HEK293 (cell line): ENCODE results near the gene PTPN12.

Experiments
- CTCF ChIA-PET: fragments of 350-600 bp; formaldehyde crosslinking; extraction: SDS; loops from one replicate; lab custom pipeline; 2021; ENCODE audit warnings: antibody characterized with exemption; lab: Yijun Ruan, JAX
- POLR2A ChIA-PET: fragments of 300-600 bp; formaldehyde crosslinking; extraction: SDS; loops from one replicate; lab custom pipeline; 2020; ENCODE audit warnings: antibody characterized with exemption, inconsistent platforms; lab: Yijun Ruan, JAX
- H3K27ac ChIP-seq: fragments of 200-500 bp; sonication (Bioruptor generic); 2 replicates; pipeline ENCODE4 v1.5.1; 2014; ENCODE audit warnings: low read depth, low read length, control low read depth, inconsistent platforms; ENCODE audit errors: extremely low read depth
- H3K36me3 ChIP-seq, 2 experiments: fragments of 200-500 bp in 1 of 2; sonication (Bioruptor generic) in 1 of 2; 1 replicate in 1 of 2; 2 replicates in 1 of 2; pipeline ENCODE4 v1.5.1; 2014 to 2017; ENCODE audit warnings: inconsistent platforms in 2 of 2, low read length in 2 of 2; ENCODE audit not compliant: control insufficient read depth in 2 of 2, insufficient read depth in 1 of 2
- H3K4me1 ChIP-seq: fragments of 200-500 bp; sonication (Bioruptor generic); 2 replicates; pipeline ENCODE4 v1.5.1; 2014; ENCODE audit warnings: mild to moderate bottlenecking, low read length, inconsistent platforms; ENCODE audit not compliant: control insufficient read depth, insufficient read depth
- H3K4me3 ChIP-seq: 2 replicates; pipeline ENCODE4 v1.5.1; 2011; ENCODE audit warnings: low read depth, mild to moderate bottlenecking, control low read depth, low read length, moderate library complexity
- H3K9me3 ChIP-seq: fragments of 200-500 bp; sonication (Bioruptor generic); 2 replicates; pipeline ENCODE4 v1.5.1; 2014; ENCODE audit warnings: low read depth, low read length, inconsistent platforms; ENCODE audit not compliant: control insufficient read depth, insufficient read depth
- GFI1B ChIP-seq: fragments of 450-650 bp; formaldehyde crosslinking; IDR thresholded peaks from 2 replicates; pipeline ENCODE4 v1.5.1; 2016; ENCODE audit warnings: missing biosample characterization, missing genetic modification characterization
- KLF9 ChIP-seq: fragments of 450-650 bp; formaldehyde crosslinking; IDR thresholded peaks from 2 replicates; pipeline ENCODE4 v1.5.1; 2016; ENCODE audit warnings: missing biosample characterization, missing genetic modification characterization, low read depth
- TRIM28 ChIP-seq: IDR thresholded peaks from 2 replicates; pipeline ENCODE4 v1.6.1; 2011; ENCODE audit warnings: low read length, control low read depth, borderline replicate concordance
- ZIC2 ChIP-seq: fragments of 450-650 bp; formaldehyde crosslinking; IDR thresholded peaks from 2 replicates; pipeline ENCODE4 v1.5.1; 2016; ENCODE audit warnings: missing biosample characterization, missing genetic modification characterization
- ZNF155 ChIP-seq: fragments of 450-650 bp; formaldehyde crosslinking; IDR thresholded peaks from 2 replicates; pipeline ENCODE4 v1.5.1; 2016; ENCODE audit warnings: missing biosample characterization, missing genetic modification characterization
- ZNF184 ChIP-seq: fragments of 450-650 bp; IDR thresholded peaks from 2 replicates; pipeline ENCODE4 v1.5.1; 2018; ENCODE audit warnings: missing biosample characterization, mild to moderate bottlenecking, missing genetic modification characterization
- ZNF223 ChIP-seq: fragments of 450-650 bp; formaldehyde crosslinking; IDR thresholded peaks from 2 replicates; pipeline ENCODE4 v1.5.1; 2016; ENCODE audit warnings: missing biosample characterization, missing genetic modification characterization
- ZNF26 ChIP-seq: fragments of 450-650 bp; formaldehyde crosslinking; IDR thresholded peaks from 2 replicates; pipeline ENCODE4 v1.5.1; 2016; ENCODE audit warnings: missing biosample characterization, missing genetic modification characterization
- ZNF311 ChIP-seq: fragments of 450-650 bp; formaldehyde crosslinking; IDR thresholded peaks from 2 replicates; pipeline ENCODE4 v1.5.1; 2017; ENCODE audit warnings: missing biosample characterization, missing genetic modification characterization, borderline replicate concordance
- ZNF394 ChIP-seq: fragments of 450-650 bp; formaldehyde crosslinking; IDR thresholded peaks from 2 replicates; pipeline ENCODE4 v1.5.1; 2016; ENCODE audit warnings: missing biosample characterization, missing genetic modification characterization, mild to moderate bottlenecking, moderate library complexity, borderline replicate concordance
- ZNF398 ChIP-seq: fragments of 450-650 bp; formaldehyde crosslinking; IDR thresholded peaks from 2 replicates; pipeline ENCODE4 v1.5.1; 2017; ENCODE audit warnings: missing biosample characterization, missing genetic modification characterization
- ZNF404 ChIP-seq: fragments of 450-650 bp; formaldehyde crosslinking; IDR thresholded peaks from 2 replicates; pipeline ENCODE4 v1.5.1; 2017; ENCODE audit warnings: missing biosample characterization, missing genetic modification characterization
- ZNF518A ChIP-seq: fragments of 450-650 bp; formaldehyde crosslinking; conservative IDR thresholded peaks from 2 replicates; pipeline ENCODE4 v1.5.1; 2016; ENCODE audit warnings: low read depth, missing biosample characterization, missing genetic modification characterization
- ZNF600 ChIP-seq: fragments of 450-650 bp; formaldehyde crosslinking; IDR thresholded peaks from 2 replicates; pipeline ENCODE4 v1.5.1; 2016; ENCODE audit warnings: missing biosample characterization, missing genetic modification characterization
- ZNF704 ChIP-seq: fragments of 450-650 bp; formaldehyde crosslinking; IDR thresholded peaks from 2 replicates; pipeline ENCODE4 v1.5.1; 2016; ENCODE audit warnings: missing biosample characterization, missing genetic modification characterization
- ZNF776 ChIP-seq: fragments of 450-650 bp; formaldehyde crosslinking; IDR thresholded peaks from 2 replicates; pipeline ENCODE4 v1.5.0; 2017; ENCODE audit warnings: missing biosample characterization, missing genetic modification characterization, borderline replicate concordance
- ZNF777 ChIP-seq: fragments of 450-650 bp; formaldehyde crosslinking; IDR thresholded peaks from 2 replicates; pipeline ENCODE4 v1.5.1; 2017; ENCODE audit warnings: missing biosample characterization, missing genetic modification characterization, borderline replicate concordance
- ZNF792 ChIP-seq: fragments of 450-650 bp; formaldehyde crosslinking; IDR thresholded peaks from 2 replicates; pipeline ENCODE4 v1.5.1; 2016; ENCODE audit warnings: missing biosample characterization, missing genetic modification characterization
- ZNF830 ChIP-seq: fragments of 450-650 bp; IDR thresholded peaks from 2 replicates; pipeline ENCODE4 v1.5.0; 2018; ENCODE audit warnings: missing biosample characterization, missing genetic modification characterization, low read depth, mild to moderate bottlenecking, moderate library complexity

PTPN12 gene

GRCh38 chr7:77667459-77668086 lies 130.5 kb downstream of the PTPN12 start:
- H3K4me1 ChIP-seq, result peaks cover 3% of the 10 kb centered on the region; the same call in 1 of the 2 replicates
- ChIA-PET CTCF (interaction anchor here (0.6 to 1.2 kb wide), 5 partner anchors 9 to 92 kb away, joined by 3 to 6 read pairs (median 3); no protein-coding TSS in a partner anchor), POLR2A (no interaction called here)
- no peaks in the 10 kb centered on the region for H3K9me3 ChIP-seq
- no peak overlapping the region for H3K4me3 ChIP-seq
- no peak overlapping the region for H3K27ac ChIP-seq
- no peak for TF ChIP-seq ZNF776 (tag by site-specific recombination)
- no peak for TF ChIP-seq ZNF184
- no peak for TF ChIP-seq GFI1B (tag by site-specific recombination)
- no peak for TF ChIP-seq KLF9 (tag by site-specific recombination)
- TF ChIP-seq ZNF404, result no peak
- no peak for TF ChIP-seq ZNF792 (tag by site-specific recombination)
- TF ChIP-seq ZNF777 (tag by site-specific recombination), result no peak
- TF ChIP-seq ZNF704 (tag by site-specific recombination), result no peak
- H3K36me3 ChIP-seq, result no peaks in the 10 kb centered on the region; a peak in 1 of 3 replicates

GRCh38 chr7:77674878-77675277 lies 137.8 kb downstream of the PTPN12 start:
- Histone ChIP-seq H3K36me3 (peaks cover 0 to 3% of the 10 kb centered on the region in 2 experiments; a peak in 1 of 3 replicates), H3K4me1 (no peaks in the 10 kb centered on the region), H3K27ac (no peak overlapping the region), H3K9me3 (no peaks in the 10 kb centered on the region), H3K4me3 (no peak overlapping the region)
- TF ChIP-seq ZNF26 (tag by site-specific recombination) (no peak), ZNF600 (tag by site-specific recombination) (peak; percentile 84), ZNF398 (tag by site-specific recombination) (no peak)
- ChIA-PET POLR2A (no interaction called here), CTCF (interaction anchor here (1.4 kb wide), 1 partner anchor 17 kb away, joined by 9 read pairs; no protein-coding TSS in a partner anchor)

GRCh38 chr7:77679608-77680007 lies 142.5 kb downstream of the PTPN12 start:
- H3K27ac ChIP-seq, result no peak overlapping the region
- H3K4me3 ChIP-seq, result no peak overlapping the region
- H3K9me3 ChIP-seq, result no peaks in the 10 kb centered on the region
- ChIA-PET CTCF (interaction anchor here (1.5 kb wide), 1 partner anchor 28 kb away, joined by 4 read pairs; no protein-coding TSS in a partner anchor), POLR2A (no interaction called here)
- H3K4me1 ChIP-seq, result peaks cover 4% of the 10 kb centered on the region; the same call in 1 of the 2 replicates
- H3K36me3 ChIP-seq, result peaks cover 8 to 18% of the 10 kb centered on the region in 2 experiments; a peak in 2 of 3 replicates
- TF ChIP-seq ZNF830 (tag by site-specific recombination), result no peak
- TF ChIP-seq ZNF26 (tag by site-specific recombination), result no peak
- no peak for TF ChIP-seq ZNF518A (tag by site-specific recombination)
- no peak for TF ChIP-seq ZNF394 (tag by site-specific recombination)
- TF ChIP-seq ZIC2 (tag by site-specific recombination), result no peak
- no peak for TF ChIP-seq TRIM28
- no peak for TF ChIP-seq ZNF155 (tag by site-specific recombination)
- TF ChIP-seq ZNF223 (tag by site-specific recombination), result no peak
- no peak for TF ChIP-seq ZNF311 (tag by site-specific recombination)
